GM12878 (cell line): Measurements from ENCODE around the gene CMSS1. TPM values are rescaled to one million over a fixed set of nuclear protein-coding genes. Genes with fewer than 3 reads are reported as not detected.

Source experiments
- ATAC-seq: fragments of 200-7000 bp; cut with Tn5 transposase; 3 replicates; pipeline ENCODE4 v1.9.1; 2020; ENCODE audit warnings: mild to moderate bottlenecking, moderate library complexity
- BruUV-seq: library from RNA; stranded (reverse); fragments of 400-500 nt; replicated peaks from 2 replicates; lab custom pipeline; 2021; lab: Mats Ljungman, UMichigan
- CTCF ChIA-PET: fragments of 300-600 bp; sonication (Branson Sonifier 250); formaldehyde crosslinking; extraction: SDS; loops from one replicate; lab custom pipeline; 2021; ENCODE audit warnings: inconsistent platforms; lab: Yijun Ruan, JAX
- POLR2A ChIA-PET: fragments of 350-600 bp; formaldehyde crosslinking; extraction: SDS; loops from one replicate; lab custom pipeline; 2021; ENCODE audit warnings: inconsistent platforms; lab: Charles Lee
- RAD21 ChIA-PET: fragments of 300-600 bp; sonication (Branson Sonifier 250); formaldehyde crosslinking; loops from one replicate; lab custom pipeline; 2023; ENCODE audit warnings: antibody characterized with exemption; ENCODE audit not compliant: unreplicated experiment; lab: Charles Lee
- SMC1A ChIA-PET: fragments of 300-600 bp; sonication (Branson Sonifier 250); formaldehyde crosslinking; loops from one replicate; lab custom pipeline; 2023; ENCODE audit not compliant: unreplicated experiment, uncharacterized antibody; lab: Charles Lee
- DNase-seq: peaks from one replicate; pipeline ENCODE4 v3.0.0-alpha.2; 2011; ENCODE audit warnings: low read depth, low spot score
- FAIRE-seq: peaks from 3 replicates; lab custom pipeline; 2011; peaks lifted over from hg19 to GRCh38; lab: Jason Lieb, UNC
- H2AFZ ChIP-seq: 2 replicates; pipeline ENCODE4 v1.6.0; 2011; ENCODE audit warnings: low read depth, low read length, control low read depth; ENCODE audit not compliant: control insufficient read depth
- H3K27ac ChIP-seq: 2 replicates; pipeline ENCODE4 v1.5.1; 2011; ENCODE audit warnings: control low read depth; ENCODE audit not compliant: control insufficient read depth, insufficient read depth
- H3K27me3 ChIP-seq, 2 experiments: replicated peaks in 1 of 2; 2 replicates each; pipeline versions ENCODE4 v1.6.0 to v1.6.1; 2011; ENCODE audit warnings: low read length in 1 of 2; ENCODE audit not compliant: control insufficient read depth in 2 of 2, insufficient read depth in 2 of 2
- H3K36me3 ChIP-seq, 2 experiments: 2 replicates each; pipeline ENCODE4 v1.5.1; 2011; ENCODE audit warnings: low read length in 1 of 2; ENCODE audit not compliant: control insufficient read depth in 2 of 2, insufficient read depth in 2 of 2
- H3K4me1 ChIP-seq: 2 replicates; pipeline ENCODE4 v1.6.1; 2011; ENCODE audit warnings: mild to moderate bottlenecking, low read length, moderate library complexity, mixed read lengths; ENCODE audit not compliant: control insufficient read depth, insufficient read depth
- H3K4me2 ChIP-seq: 2 replicates; pipeline ENCODE4 v1.6.0; 2011; ENCODE audit warnings: control low read depth; ENCODE audit not compliant: control insufficient read depth, insufficient read depth
- H3K4me3 ChIP-seq: fragments of 200-600 bp; sonication (generic); 2 replicates; pipeline ENCODE4 v1.5.1; 2016
- H3K79me2 ChIP-seq: 2 replicates; pipeline ENCODE4 v1.6.0; 2011; ENCODE audit warnings: low read length; ENCODE audit not compliant: control insufficient read depth, insufficient read depth
- H3K9ac ChIP-seq: 2 replicates; pipeline ENCODE4 v1.8.0; 2011; ENCODE audit warnings: low read length, control low read depth, mixed read lengths; ENCODE audit not compliant: control insufficient read depth, insufficient read depth
- H3K9me3 ChIP-seq: replicated peaks from 3 replicates; pipeline ENCODE4 v1.5.1; 2011; ENCODE audit warnings: mild to moderate bottlenecking, low read length; ENCODE audit not compliant: control insufficient read depth, insufficient read depth
- H4K20me1 ChIP-seq: 2 replicates; pipeline ENCODE4 v1.6.0; 2011; ENCODE audit not compliant: control insufficient read depth, insufficient read depth
- DPF2 ChIP-seq: fragments of 450-650 bp; IDR thresholded peaks from 2 replicates; pipeline ENCODE4 v1.6.1; 2017; ENCODE audit warnings: mild to moderate bottlenecking
- EP300 ChIP-seq, 2 experiments: fragments of 150-350 bp in 1 of 2; IDR thresholded peaks; 2 replicates each; pipeline ENCODE4 v1.6.1; 2011 to 2012; ENCODE audit warnings: low read depth in 2 of 2, low read length in 2 of 2, borderline replicate concordance in 1 of 2, improper control_type of control experiment in 1 of 2, inconsistent platforms in 1 of 2; ENCODE audit not compliant: control insufficient read depth in 1 of 2
- GABPA ChIP-seq: IDR thresholded peaks from 2 replicates; pipeline ENCODE4 v1.6.1; 2014; ENCODE audit warnings: antibody characterized with exemption, low read depth, mild to moderate bottlenecking, inconsistent platforms
- NFYA ChIP-seq: IDR thresholded peaks from 2 replicates; pipeline ENCODE4 v1.6.1; 2011; ENCODE audit warnings: low read depth, mild to moderate bottlenecking, low read length, improper control_type of control experiment, borderline replicate concordance
- NFYB ChIP-seq: IDR thresholded peaks from 2 replicates; pipeline ENCODE4 v1.6.1; 2011; ENCODE audit warnings: low read depth, mild to moderate bottlenecking, low read length, improper control_type of control experiment, moderate library complexity; ENCODE audit not compliant: insufficient read depth
- RBBP5 ChIP-seq: fragments of 200-600 bp; sonication (generic); conservative IDR thresholded peaks from 2 replicates; pipeline ENCODE4 v1.6.1; 2016
- STAT3 ChIP-seq: IDR thresholded peaks from 2 replicates; pipeline ENCODE4 v1.6.1; 2011; ENCODE audit warnings: low read depth, low read length, improper control_type of control experiment
- TBL1XR1 ChIP-seq: IDR thresholded peaks from 2 replicates; pipeline ENCODE4 v1.6.1; 2012; ENCODE audit warnings: low read depth, low read length, improper control_type of control experiment
- ZBED1 ChIP-seq: IDR thresholded peaks from 2 replicates; pipeline ENCODE4 v1.6.1; 2016; ENCODE audit warnings: borderline replicate concordance
- WGBS: methylation state at CpG from one replicate; pipeline ENCODE4 v1.1.6; 2016; ENCODE audit warnings: low lambda C conversion rate; ENCODE audit not compliant: insufficient replicate concordance, insufficient coverage; ENCODE audit errors: missing lambda C conversion rate; 5-methylcytosine and 5-hydroxymethylcytosine counted together
- in situ Hi-C: fragments of 300-500 bp; cut with MboI; formaldehyde crosslinking; loops from 9 replicates; pipeline ENCODE4 v1.14.3; 2018; ENCODE audit warnings: mixed read lengths
- intact Hi-C: fragments of 100-400 bp; cut with micrococcal nuclease; formaldehyde crosslinking; loops from one replicate; pipeline ENCODE4 v1.14.2; 2022; ENCODE audit not compliant: unreplicated experiment
- polyA plus RNA-seq, 11 experiments: library from polyadenylated mRNA; depleted of rRNA in 4 of 11; unstranded in 6 of 11; stranded (reverse) in 5 of 11; fragments of >200 nt; fragmentation: Nextera tagmentation in 4 of 11; fragmentation: Illumina TruSeq in 1 of 11; extraction: Ambion mirVana in 4 of 11; extraction: Trizol in 1 of 11; gene quantifications; 1 replicate in 1 of 11; 2 replicates in 10 of 11; pipeline versions ENCODE4 v1.2.1 to v1.2.3, GENCODE V29; 2011 to 2016; ENCODE audit warnings: inconsistent platforms in 2 of 11, missing spikeins in 2 of 11, low read depth in 1 of 11
- total RNA-seq, 4 experiments: library from RNA; depleted of rRNA in 3 of 4; stranded (reverse); fragments of >200 nt in 3 of 4; fragmentation: Illumina TruSeq in 1 of 4; extraction: Trizol in 1 of 4; gene quantifications; 2 replicates each; pipeline versions ENCODE4 v1.2.1 to v1.2.3, GENCODE V29; 2013 to 2021
- TF ChIP-seq, protein P1 (sequence below): IDR thresholded peaks from 2 replicates; pipeline ENCODE4 v1.6.1; 2011; ENCODE audit warnings: mild to moderate bottlenecking, low read depth, low read length, moderate library complexity; ENCODE audit not compliant: insufficient replicate concordance
- TF ChIP-seq, protein P2 (sequence below): fragments of 450-650 bp; formaldehyde crosslinking; IDR thresholded peaks from 2 replicates; pipeline ENCODE4 v1.5.0; 2022; ENCODE audit warnings: mild to moderate bottlenecking, missing genetic modification characterization
- TF ChIP-seq, protein P3 (sequence below): IDR thresholded peaks from 2 replicates; pipeline ENCODE4 v1.6.1; 2012; ENCODE audit warnings: improper control_type of control experiment, low read depth, low read length; ENCODE audit not compliant: insufficient replicate concordance

CMSS1 gene
- total and polyA plus RNA-seq, 10 of the 15 experiments (the other 5 are each of a cell fraction or from before 2014, with no cell fraction given), result 31.0 to 118 (median 70.1) TPM

DNA sequence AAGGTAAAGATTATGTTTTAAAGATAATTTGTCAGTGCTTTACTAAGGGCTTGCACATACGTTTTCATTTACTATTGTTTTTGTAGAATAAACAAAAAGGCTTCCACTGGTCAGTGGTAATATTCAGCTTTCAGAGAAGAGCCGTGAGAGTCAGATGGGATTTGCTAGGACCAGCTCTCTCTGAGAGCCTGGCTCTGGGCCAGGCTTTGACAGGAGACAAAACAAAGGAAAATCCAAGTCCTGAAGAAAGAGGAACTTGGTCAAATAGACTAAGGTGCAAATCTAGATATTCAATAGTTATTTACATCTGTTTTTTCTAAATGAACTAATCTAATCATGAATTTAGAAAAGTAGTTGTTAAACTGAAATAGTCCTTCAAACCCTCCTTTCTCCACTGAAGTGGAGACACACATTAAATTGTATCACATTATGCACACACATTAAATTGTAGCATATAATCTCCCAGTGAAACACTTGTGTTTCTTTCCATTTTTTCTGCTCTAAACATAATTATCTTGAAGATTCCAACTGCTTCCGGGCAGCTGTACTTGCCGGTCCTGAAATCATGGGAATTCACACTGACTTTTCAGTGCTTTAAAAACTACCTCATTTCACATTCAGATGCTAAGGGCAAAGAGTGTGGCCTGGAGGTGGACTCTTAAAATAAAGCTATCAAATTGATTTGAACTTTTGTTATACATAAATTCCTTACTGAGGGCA, 351.7 kb downstream of the CMSS1 start (continued):
- TF ChIP-seq ZBED1 (no peak), RBBP5 (no peak), STAT3 (no peak)

GRCh38 chr3:100170486-100170885, 352.8 kb downstream of the CMSS1 start:
- ChIA-PET RAD21 (no interaction called here), POLR2A (no interaction called here), CTCF (interaction anchor here (0.8 kb wide), 1 partner anchor 102 kb away, joined by 3 read pairs; no protein-coding TSS in a partner anchor), SMC1A (interaction anchor here (0.8 to 1.6 kb wide), 3 partner anchors 67 to 604 kb away, joined by 3 to 6 read pairs (median 3); no protein-coding TSS in a partner anchor)
- H3K27ac ChIP-seq, result no peak overlapping the region
- ATAC-seq (no peak), DNase-seq (no peak), FAIRE-seq (no peak)
- H2AFZ ChIP-seq, result no peak overlapping the region
- H3K36me3 ChIP-seq, result no peaks in the 10 kb centered on the region; a peak in 3 of 4 replicates
- no peaks in the 10 kb centered on the region for H3K79me2 ChIP-seq
- BruUV-seq, result no TSS peak
- H3K4me2 ChIP-seq, result no peak overlapping the region
- in situ Hi-C loops (no loop called here), intact Hi-C loops (no loop called here)
- no peaks in the 10 kb centered on the region for H3K9me3 ChIP-seq
- no peak overlapping the region for H3K9ac ChIP-seq
- H4K20me1 ChIP-seq, result no peaks in the 10 kb centered on the region
- no peaks in the 10 kb centered on the region for H3K4me1 ChIP-seq
- no peaks in the 10 kb centered on the region for H3K27me3 ChIP-seq
- WGBS, result 96% methylated on average over 3 of the region's 3 CpGs
- no peak overlapping the region for H3K4me3 ChIP-seq
- TF ChIP-seq, protein P1, sequence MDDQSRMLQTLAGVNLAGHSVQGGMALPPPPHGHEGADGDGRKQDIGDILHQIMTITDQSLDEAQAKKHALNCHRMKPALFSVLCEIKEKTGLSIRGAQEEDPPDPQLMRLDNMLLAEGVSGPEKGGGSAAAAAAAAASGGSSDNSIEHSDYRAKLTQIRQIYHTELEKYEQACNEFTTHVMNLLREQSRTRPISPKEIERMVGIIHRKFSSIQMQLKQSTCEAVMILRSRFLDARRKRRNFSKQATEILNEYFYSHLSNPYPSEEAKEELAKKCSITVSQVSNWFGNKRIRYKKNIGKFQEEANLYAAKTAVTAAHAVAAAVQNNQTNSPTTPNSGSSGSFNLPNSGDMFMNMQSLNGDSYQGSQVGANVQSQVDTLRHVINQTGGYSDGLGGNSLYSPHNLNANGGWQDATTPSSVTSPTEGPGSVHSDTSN, result no peak
- no peak for TF ChIP-seq GABPA
- no peak for TF ChIP-seq TBL1XR1
- TF ChIP-seq, protein P2, sequence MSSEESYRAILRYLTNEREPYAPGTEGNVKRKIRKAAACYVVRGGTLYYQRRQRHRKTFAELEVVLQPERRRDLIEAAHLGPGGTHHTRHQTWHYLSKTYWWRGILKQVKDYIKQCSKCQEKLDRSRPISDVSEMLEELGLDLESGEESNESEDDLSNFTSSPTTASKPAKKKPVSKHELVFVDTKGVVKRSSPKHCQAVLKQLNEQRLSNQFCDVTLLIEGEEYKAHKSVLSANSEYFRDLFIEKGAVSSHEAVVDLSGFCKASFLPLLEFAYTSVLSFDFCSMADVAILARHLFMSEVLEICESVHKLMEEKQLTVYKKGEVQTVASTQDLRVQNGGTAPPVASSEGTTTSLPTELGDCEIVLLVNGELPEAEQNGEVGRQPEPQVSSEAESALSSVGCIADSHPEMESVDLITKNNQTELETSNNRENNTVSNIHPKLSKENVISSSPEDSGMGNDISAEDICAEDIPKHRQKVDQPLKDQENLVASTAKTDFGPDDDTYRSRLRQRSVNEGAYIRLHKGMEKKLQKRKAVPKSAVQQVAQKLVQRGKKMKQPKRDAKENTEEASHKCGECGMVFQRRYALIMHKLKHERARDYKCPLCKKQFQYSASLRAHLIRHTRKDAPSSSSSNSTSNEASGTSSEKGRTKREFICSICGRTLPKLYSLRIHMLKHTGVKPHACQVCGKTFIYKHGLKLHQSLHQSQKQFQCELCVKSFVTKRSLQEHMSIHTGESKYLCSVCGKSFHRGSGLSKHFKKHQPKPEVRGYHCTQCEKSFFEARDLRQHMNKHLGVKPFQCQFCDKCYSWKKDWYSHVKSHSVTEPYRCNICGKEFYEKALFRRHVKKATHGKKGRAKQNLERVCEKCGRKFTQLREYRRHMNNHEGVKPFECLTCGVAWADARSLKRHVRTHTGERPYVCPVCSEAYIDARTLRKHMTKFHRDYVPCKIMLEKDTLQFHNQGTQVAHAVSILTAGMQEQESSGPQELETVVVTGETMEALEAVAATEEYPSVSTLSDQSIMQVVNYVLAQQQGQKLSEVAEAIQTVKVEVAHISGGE (CRISPR knock-in tag), result no peak
- TF ChIP-seq NFYB, result no peak
- no peak for TF ChIP-seq DPF2
- no peak for TF ChIP-seq EP300 (IDR thresholded peaks at IDR 0.05; ENCODE audit: borderline replicate concordance in 1 of 2, control insufficient read depth in 1 of 2, low read depth in 2 of 2, low read length in 2 of 2)
- TF ChIP-seq, protein P3, sequence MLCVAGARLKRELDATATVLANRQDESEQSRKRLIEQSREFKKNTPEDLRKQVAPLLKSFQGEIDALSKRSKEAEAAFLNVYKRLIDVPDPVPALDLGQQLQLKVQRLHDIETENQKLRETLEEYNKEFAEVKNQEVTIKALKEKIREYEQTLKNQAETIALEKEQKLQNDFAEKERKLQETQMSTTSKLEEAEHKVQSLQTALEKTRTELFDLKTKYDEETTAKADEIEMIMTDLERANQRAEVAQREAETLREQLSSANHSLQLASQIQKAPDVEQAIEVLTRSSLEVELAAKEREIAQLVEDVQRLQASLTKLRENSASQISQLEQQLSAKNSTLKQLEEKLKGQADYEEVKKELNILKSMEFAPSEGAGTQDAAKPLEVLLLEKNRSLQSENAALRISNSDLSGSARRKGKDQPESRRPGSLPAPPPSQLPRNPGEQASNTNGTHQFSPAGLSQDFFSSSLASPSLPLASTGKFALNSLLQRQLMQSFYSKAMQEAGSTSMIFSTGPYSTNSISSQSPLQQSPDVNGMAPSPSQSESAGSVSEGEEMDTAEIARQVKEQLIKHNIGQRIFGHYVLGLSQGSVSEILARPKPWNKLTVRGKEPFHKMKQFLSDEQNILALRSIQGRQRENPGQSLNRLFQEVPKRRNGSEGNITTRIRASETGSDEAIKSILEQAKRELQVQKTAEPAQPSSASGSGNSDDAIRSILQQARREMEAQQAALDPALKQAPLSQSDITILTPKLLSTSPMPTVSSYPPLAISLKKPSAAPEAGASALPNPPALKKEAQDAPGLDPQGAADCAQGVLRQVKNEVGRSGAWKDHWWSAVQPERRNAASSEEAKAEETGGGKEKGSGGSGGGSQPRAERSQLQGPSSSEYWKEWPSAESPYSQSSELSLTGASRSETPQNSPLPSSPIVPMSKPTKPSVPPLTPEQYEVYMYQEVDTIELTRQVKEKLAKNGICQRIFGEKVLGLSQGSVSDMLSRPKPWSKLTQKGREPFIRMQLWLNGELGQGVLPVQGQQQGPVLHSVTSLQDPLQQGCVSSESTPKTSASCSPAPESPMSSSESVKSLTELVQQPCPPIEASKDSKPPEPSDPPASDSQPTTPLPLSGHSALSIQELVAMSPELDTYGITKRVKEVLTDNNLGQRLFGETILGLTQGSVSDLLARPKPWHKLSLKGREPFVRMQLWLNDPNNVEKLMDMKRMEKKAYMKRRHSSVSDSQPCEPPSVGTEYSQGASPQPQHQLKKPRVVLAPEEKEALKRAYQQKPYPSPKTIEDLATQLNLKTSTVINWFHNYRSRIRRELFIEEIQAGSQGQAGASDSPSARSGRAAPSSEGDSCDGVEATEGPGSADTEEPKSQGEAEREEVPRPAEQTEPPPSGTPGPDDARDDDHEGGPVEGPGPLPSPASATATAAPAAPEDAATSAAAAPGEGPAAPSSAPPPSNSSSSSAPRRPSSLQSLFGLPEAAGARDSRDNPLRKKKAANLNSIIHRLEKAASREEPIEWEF, result no peak
- TF ChIP-seq NFYA, result no peak
